Measurements from ENCODE around the gene CDK8.

CDK8 gene

DNA sequence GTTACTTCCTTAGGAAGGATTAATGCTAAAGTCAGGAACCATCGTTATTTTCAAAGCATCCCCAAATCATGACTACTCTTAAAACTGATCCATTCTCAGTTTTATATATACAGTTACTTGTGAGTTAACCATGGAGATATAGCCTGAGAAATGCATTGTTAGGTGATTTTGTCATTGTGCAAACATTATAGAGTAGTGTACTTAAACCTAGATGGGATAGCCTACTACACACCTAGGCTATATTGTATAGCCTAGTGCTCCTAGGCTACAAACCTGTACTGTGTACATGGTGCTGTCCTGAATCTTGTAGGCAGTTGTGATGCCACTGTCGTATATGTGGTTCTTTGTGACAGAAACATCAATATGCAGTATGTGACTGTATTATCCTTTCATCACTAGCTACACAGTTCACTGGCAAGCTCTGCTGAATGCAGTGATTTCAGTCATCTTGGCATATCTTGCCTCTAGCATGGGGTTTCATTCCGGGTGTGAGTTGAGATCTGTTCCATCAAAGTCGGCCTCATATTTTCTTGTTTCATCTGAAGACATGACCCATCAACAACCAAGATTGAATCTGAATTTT, 45.3 kb downstream of the CDK8 start:
- no peak for DNase-seq (ENCODE audit: low read depth, low spot score)
- H3K4me3 ChIP-seq (ENCODE audit: insufficient read length, low read depth), result no peak overlapping the region

DNA sequence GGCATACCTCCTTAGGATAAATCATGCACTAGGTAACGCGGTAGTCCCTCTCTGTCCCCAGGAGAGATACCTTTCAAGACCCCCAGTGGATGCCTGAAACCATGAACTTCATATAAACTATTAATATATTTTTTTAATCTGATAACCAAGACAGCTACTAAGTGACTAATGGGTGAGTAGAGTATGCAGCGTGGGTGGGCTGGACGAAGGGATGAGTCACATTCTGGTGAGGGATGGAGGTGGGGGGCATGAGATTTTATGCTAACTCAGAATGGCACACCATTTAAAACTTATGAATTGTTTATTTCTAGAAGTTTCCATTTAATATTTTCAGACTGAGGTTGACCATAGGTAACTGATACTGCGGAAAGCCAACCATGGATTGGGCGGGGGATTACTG, 46.2 kb downstream of the CDK8 start:
- TF ChIP-seq YY1 (IDR thresholded peaks at IDR 0.05; ENCODE audit: insufficient read depth, insufficient read length) (no peak), SUZ12 (IDR thresholded peaks at IDR 0.05; ENCODE audit: extremely low read depth, insufficient read depth, insufficient read length) (no peak), ZNF274 (IDR thresholded peaks at IDR 0.05; ENCODE audit: low read depth, low read length) (no peak)

More for the DNA sequence above, 45.3 kb downstream of the CDK8 start:
- no peak overlapping the region for H3K9ac ChIP-seq (ENCODE audit: insufficient read length, low read depth)
- no peak for TF ChIP-seq SUZ12 (IDR thresholded peaks at IDR 0.05; ENCODE audit: extremely low read depth, insufficient read depth, insufficient read length)
- no peak for TF ChIP-seq ZNF274 (IDR thresholded peaks at IDR 0.05; ENCODE audit: low read depth, low read length)
- no peak for TF ChIP-seq YY1 (IDR thresholded peaks at IDR 0.05; ENCODE audit: insufficient read depth, insufficient read length)
- H3K4me1 ChIP-seq (ENCODE audit: insufficient read depth, insufficient read length), result no peaks in the 10 kb centered on the region
- no peaks in the 10 kb centered on the region for H3K27me3 ChIP-seq (ENCODE audit: insufficient read depth, insufficient read length)
- H3K36me3 ChIP-seq (ENCODE audit: insufficient read depth, insufficient read length, low read length), result no peaks in the 10 kb centered on the region
- H3K9me3 ChIP-seq (ENCODE audit: insufficient read depth, low read length), result no peaks in the 10 kb centered on the region

DNA sequence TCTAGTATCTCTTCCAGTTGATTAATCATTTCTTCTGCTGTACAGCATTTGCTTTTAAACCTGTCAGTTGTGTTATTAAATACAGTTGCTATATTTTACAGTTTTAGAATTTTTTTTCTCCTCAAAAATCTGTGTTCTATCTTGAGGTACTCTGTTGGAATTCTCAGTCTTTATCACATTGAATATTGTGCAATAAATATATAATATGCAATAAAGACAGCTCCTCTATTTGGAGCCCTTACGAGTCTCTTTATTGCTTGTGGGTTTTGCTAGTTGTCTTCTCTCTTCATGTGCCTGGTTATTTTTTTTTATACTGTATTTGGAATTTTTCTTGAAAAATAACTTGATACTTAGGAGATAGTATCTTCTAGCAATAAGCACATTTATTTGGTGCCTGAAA, 51.7 kb downstream of the CDK8 start:
- DNase-seq (ENCODE audit: low read depth, low spot score), result no peak
- H3K9me3 ChIP-seq (ENCODE audit: insufficient read depth, low read length), result no peaks in the 10 kb centered on the region; the same call in 1 of the 2 replicates
- no peak for TF ChIP-seq YY1 (IDR thresholded peaks at IDR 0.05; ENCODE audit: insufficient read depth, insufficient read length)
- no peak for TF ChIP-seq ZNF274 (IDR thresholded peaks at IDR 0.05; ENCODE audit: low read depth, low read length)
- no peak for TF ChIP-seq SUZ12 (IDR thresholded peaks at IDR 0.05; ENCODE audit: extremely low read depth, insufficient read depth, insufficient read length)
- H3K4me3 ChIP-seq (ENCODE audit: insufficient read length, low read depth), result no peak overlapping the region
- no peaks in the 10 kb centered on the region for H3K4me1 ChIP-seq (ENCODE audit: insufficient read depth, insufficient read length)
- no peak overlapping the region for H3K9ac ChIP-seq (ENCODE audit: insufficient read length, low read depth)
- no peaks in the 10 kb centered on the region for H3K36me3 ChIP-seq (ENCODE audit: insufficient read depth, insufficient read length, low read length)
- H3K27me3 ChIP-seq (ENCODE audit: insufficient read depth, insufficient read length), result no peaks in the 10 kb centered on the region

More for the DNA sequence above, 46.2 kb downstream of the CDK8 start:
- H3K9me3 ChIP-seq (ENCODE audit: insufficient read depth, low read length), result no peaks in the 10 kb centered on the region
- H3K36me3 ChIP-seq (ENCODE audit: insufficient read depth, insufficient read length, low read length), result no peaks in the 10 kb centered on the region
- H3K4me1 ChIP-seq (ENCODE audit: insufficient read depth, insufficient read length), result no peaks in the 10 kb centered on the region
- H3K9ac ChIP-seq (ENCODE audit: insufficient read length, low read depth), result no peak overlapping the region
- no peak overlapping the region for H3K4me3 ChIP-seq (ENCODE audit: insufficient read length, low read depth)
- H3K27me3 ChIP-seq (ENCODE audit: insufficient read depth, insufficient read length), result no peaks in the 10 kb centered on the region
- DNase-seq (ENCODE audit: low read depth, low spot score), result no peak

DNA sequence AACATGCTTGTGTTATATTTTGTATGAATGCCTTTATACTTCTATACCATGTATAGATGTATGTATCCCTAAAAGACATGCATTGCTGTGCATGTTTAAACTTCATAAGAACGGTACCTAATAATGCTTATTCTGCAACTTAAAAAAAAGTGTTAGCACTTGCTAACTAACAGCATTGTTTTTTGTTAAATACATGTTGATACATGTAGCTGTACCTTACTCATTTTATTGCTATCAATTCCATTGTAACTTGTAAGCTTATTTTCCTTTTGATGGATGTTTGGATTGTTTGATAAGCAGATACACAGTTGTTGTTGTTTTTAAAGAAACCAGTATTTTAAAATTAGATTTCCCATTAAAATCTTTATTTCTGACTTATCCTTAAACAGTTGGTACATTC, 53.8 kb downstream of the CDK8 start:
- no peaks in the 10 kb centered on the region for H3K4me1 ChIP-seq (ENCODE audit: insufficient read depth, insufficient read length)
- no peak for TF ChIP-seq SUZ12 (IDR thresholded peaks at IDR 0.05; ENCODE audit: extremely low read depth, insufficient read depth, insufficient read length)
- no peak for TF ChIP-seq ZNF274 (IDR thresholded peaks at IDR 0.05; ENCODE audit: low read depth, low read length)
- TF ChIP-seq YY1 (IDR thresholded peaks at IDR 0.05; ENCODE audit: insufficient read depth, insufficient read length), result no peak
- no peaks in the 10 kb centered on the region for H3K27me3 ChIP-seq (ENCODE audit: insufficient read depth, insufficient read length)
- H3K4me3 ChIP-seq (ENCODE audit: insufficient read length, low read depth), result no peak overlapping the region
- peaks cover 7% of the 10 kb centered on the region; the same call in 1 of the 2 replicates for H3K9me3 ChIP-seq (ENCODE audit: insufficient read depth, low read length)
- no peak for DNase-seq (ENCODE audit: low read depth, low spot score)
- no peaks in the 10 kb centered on the region for H3K36me3 ChIP-seq (ENCODE audit: insufficient read depth, insufficient read length, low read length)
- H3K9ac ChIP-seq (ENCODE audit: insufficient read length, low read depth), result no peak overlapping the region

DNA sequence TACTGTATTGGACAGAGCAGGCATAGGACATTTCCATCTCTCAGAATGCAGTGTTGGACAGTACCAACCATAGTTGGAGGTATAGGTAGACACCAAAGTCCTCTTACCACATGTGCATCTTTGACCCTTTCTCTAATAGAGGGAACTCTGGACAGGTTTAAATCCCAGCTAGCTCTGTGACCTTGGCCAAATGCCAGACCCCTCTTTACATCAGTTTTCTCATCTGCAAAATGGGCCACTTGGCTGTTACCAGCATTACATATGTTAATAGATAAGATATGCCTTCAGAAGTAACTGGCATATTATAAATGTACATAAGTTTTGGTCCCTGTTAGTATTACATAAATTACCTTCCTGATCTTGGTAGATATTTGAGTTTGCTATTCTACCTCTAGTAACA, 54.3 kb downstream of the CDK8 start:
- Histone ChIP-seq H3K9ac (ENCODE audit: insufficient read length, low read depth) (no peak overlapping the region), H3K9me3 (ENCODE audit: insufficient read depth, low read length) (peaks cover 7% of the 10 kb centered on the region; the same call in 1 of the 2 replicates), H3K4me3 (ENCODE audit: insufficient read length, low read depth) (no peak overlapping the region), H3K27me3 (ENCODE audit: insufficient read depth, insufficient read length) (no peaks in the 10 kb centered on the region), H3K4me1 (ENCODE audit: insufficient read depth, insufficient read length) (no peaks in the 10 kb centered on the region), H3K36me3 (ENCODE audit: insufficient read depth, insufficient read length, low read length) (no peaks in the 10 kb centered on the region)
- TF ChIP-seq YY1 (IDR thresholded peaks at IDR 0.05; ENCODE audit: insufficient read depth, insufficient read length) (no peak), SUZ12 (IDR thresholded peaks at IDR 0.05; ENCODE audit: extremely low read depth, insufficient read depth, insufficient read length) (no peak), ZNF274 (IDR thresholded peaks at IDR 0.05; ENCODE audit: low read depth, low read length) (no peak)
- DNase-seq (ENCODE audit: low read depth, low spot score), result no peak

DNA sequence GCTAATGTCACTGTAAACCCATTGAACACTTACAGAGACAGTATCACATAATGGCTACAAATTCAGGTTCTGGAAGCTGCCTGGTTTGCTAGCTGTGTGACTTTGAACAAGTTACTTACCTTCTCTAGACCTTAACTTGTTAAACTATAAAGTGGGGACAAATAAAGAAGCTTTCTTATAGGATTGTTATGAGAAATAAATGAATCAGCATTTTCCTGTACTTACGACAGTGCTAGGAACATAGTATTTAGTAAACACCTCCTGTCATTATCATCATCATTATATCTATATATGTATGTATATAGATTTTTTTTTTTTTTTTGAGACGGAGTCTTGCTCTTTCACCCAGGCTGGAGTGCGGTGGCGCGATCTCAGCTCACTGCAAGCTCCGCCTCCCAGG, 54.9 kb downstream of the CDK8 start:
- Histone ChIP-seq H3K4me1 (ENCODE audit: insufficient read depth, insufficient read length) (no peaks in the 10 kb centered on the region), H3K4me3 (ENCODE audit: insufficient read length, low read depth) (no peak overlapping the region), H3K9me3 (ENCODE audit: insufficient read depth, low read length) (peaks cover 7% of the 10 kb centered on the region; the same call in 1 of the 2 replicates), H3K9ac (ENCODE audit: insufficient read length, low read depth) (no peak overlapping the region), H3K36me3 (ENCODE audit: insufficient read depth, insufficient read length, low read length) (no peaks in the 10 kb centered on the region), H3K27me3 (ENCODE audit: insufficient read depth, insufficient read length) (no peaks in the 10 kb centered on the region)
- TF ChIP-seq SUZ12 (IDR thresholded peaks at IDR 0.05; ENCODE audit: extremely low read depth, insufficient read depth, insufficient read length), result no peak
- no peak for TF ChIP-seq ZNF274 (IDR thresholded peaks at IDR 0.05; ENCODE audit: low read depth, low read length)
- TF ChIP-seq YY1 (IDR thresholded peaks at IDR 0.05; ENCODE audit: insufficient read depth, insufficient read length), result no peak
- no peak for DNase-seq (ENCODE audit: low read depth, low spot score)

DNA sequence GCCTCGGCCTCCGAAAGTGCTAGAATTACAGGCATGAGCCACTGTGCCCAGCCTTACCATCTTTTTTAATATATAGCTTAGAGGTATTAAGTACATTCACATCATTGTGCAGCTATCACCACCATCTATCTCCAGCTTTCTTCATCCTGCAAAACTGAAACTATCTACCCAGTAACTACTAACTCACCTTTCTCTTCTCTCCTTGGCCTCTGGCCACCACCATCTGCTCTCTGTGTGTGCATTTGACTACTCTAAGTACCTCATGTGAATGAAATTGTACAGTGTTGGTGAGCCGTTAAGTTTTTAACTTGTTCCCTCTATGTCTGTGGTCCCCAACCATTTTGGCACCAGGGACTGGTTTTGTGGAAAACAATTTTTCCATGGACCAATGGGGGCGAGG, 56.1 kb downstream of the CDK8 start:
- Histone ChIP-seq H3K36me3 (ENCODE audit: insufficient read depth, insufficient read length, low read length) (no peaks in the 10 kb centered on the region), H3K4me3 (ENCODE audit: insufficient read length, low read depth) (no peak overlapping the region), H3K9me3 (ENCODE audit: insufficient read depth, low read length) (peaks cover 7% of the 10 kb centered on the region; the same call in 1 of the 2 replicates), H3K27me3 (ENCODE audit: insufficient read depth, insufficient read length) (no peaks in the 10 kb centered on the region), H3K9ac (ENCODE audit: insufficient read length, low read depth) (no peak overlapping the region), H3K4me1 (ENCODE audit: insufficient read depth, insufficient read length) (no peaks in the 10 kb centered on the region)
- TF ChIP-seq SUZ12 (IDR thresholded peaks at IDR 0.05; ENCODE audit: extremely low read depth, insufficient read depth, insufficient read length) (no peak), ZNF274 (IDR thresholded peaks at IDR 0.05; ENCODE audit: low read depth, low read length) (no peak), YY1 (IDR thresholded peaks at IDR 0.05; ENCODE audit: insufficient read depth, insufficient read length) (no peak)
- DNase-seq (ENCODE audit: low read depth, low spot score), result no peak

All from NT2/D1 (cell line).